Endothelial cell of umbilical vein (primary cell): ENCODE data around the gene PLD2. TPM values are rescaled to one million over a fixed set of nuclear protein-coding genes. Genes with fewer than 3 reads are reported as not detected.

Experiments used
- BruUV-seq: library from RNA; stranded (reverse); fragments of 400-500 nt; replicated peaks from 2 replicates; lab custom pipeline; 2021; lab: Mats Ljungman, UMichigan
- CTCF ChIA-PET: fragments of 300-600, 350-600 bp; sonication (Branson Sonifier 250); formaldehyde crosslinking; loops from one replicate; lab custom pipeline; 2021; ENCODE audit warnings: antibody characterized with exemption, inconsistent platforms; lab: Charles Lee
- POLR2A ChIA-PET: fragments of 300-600, 350-600 bp; sonication (Branson Sonifier 250); formaldehyde crosslinking; loops from one replicate; lab custom pipeline; 2021; ENCODE audit warnings: antibody characterized with exemption, inconsistent platforms; lab: Charles Lee
- DNase-seq: peaks from one replicate; pipeline ENCODE4 v3.0.0-alpha.2; 2011; ENCODE audit warnings: low read depth, low spot score
- FAIRE-seq: peaks from 2 replicates; lab custom pipeline; 2011; peaks lifted over from hg19 to GRCh38; lab: Jason Lieb, UNC
- H2AFZ ChIP-seq: 2 replicates; pipeline ENCODE4 v1.6.0; 2012; ENCODE audit warnings: low read depth, low read length, control low read depth, inconsistent platforms
- H3K27ac ChIP-seq: 2 replicates; pipeline ENCODE4 v1.5.1; 2011; ENCODE audit warnings: low read depth, mild to moderate bottlenecking, control low read depth, low read length, moderate library complexity; ENCODE audit not compliant: insufficient read depth
- H3K27me3 ChIP-seq, 2 experiments: 2 replicates each; pipeline versions ENCODE4 v1.6.0 to v1.6.1; 2011; ENCODE audit warnings: low read length in 2 of 2, mixed read lengths in 1 of 2; ENCODE audit not compliant: control insufficient read depth in 2 of 2, insufficient read depth in 2 of 2
- H3K36me3 ChIP-seq, 2 experiments: 2 replicates in 1 of 2; 3 replicates in 1 of 2; pipeline ENCODE4 v1.5.1; 2011; ENCODE audit warnings: low read length in 2 of 2, mild to moderate bottlenecking in 1 of 2, moderate library complexity in 1 of 2; ENCODE audit not compliant: control insufficient read depth in 2 of 2, insufficient read depth in 2 of 2; ENCODE audit errors: extremely low read depth in 1 of 2
- H3K4me1 ChIP-seq: 3 replicates; pipeline ENCODE4 v1.5.1; 2011; ENCODE audit warnings: mild to moderate bottlenecking, low read length; ENCODE audit not compliant: control insufficient read depth, insufficient read depth; ENCODE audit errors: extremely low read depth
- H3K4me2 ChIP-seq: 2 replicates; pipeline ENCODE4 v1.6.1; 2011; ENCODE audit warnings: low read length, control low read depth, mixed read lengths; ENCODE audit not compliant: insufficient read depth
- H3K4me3 ChIP-seq, 3 experiments: fragments of 200-600 bp in 1 of 3; sonication (generic), shearing (Covaris generic) in 1 of 3; replicated peaks in 1 of 3; 2 replicates each; pipeline ENCODE4 v1.5.1; 2011 to 2016; ENCODE audit warnings: control low read depth in 3 of 3, low read length in 3 of 3, mild to moderate bottlenecking in 2 of 3, inconsistent platforms in 1 of 3, low read depth in 1 of 3, moderate library complexity in 1 of 3; ENCODE audit not compliant: insufficient read depth in 1 of 3
- H3K79me2 ChIP-seq: 2 replicates; pipeline ENCODE4 v1.6.0; 2012; ENCODE audit warnings: low read length, inconsistent platforms; ENCODE audit not compliant: control insufficient read depth, insufficient read depth
- H3K9ac ChIP-seq: replicated peaks from 2 replicates; pipeline ENCODE3; 2011; ENCODE audit warnings: low read length, control low read depth; ENCODE audit not compliant: insufficient read depth; ENCODE audit errors: extremely low read depth
- H3K9me1 ChIP-seq: replicated peaks from 3 replicates; pipeline ENCODE4 v1.6.0; 2011; ENCODE audit warnings: mild to moderate bottlenecking, low read length; ENCODE audit not compliant: control insufficient read depth, insufficient read depth; ENCODE audit errors: extremely low read depth
- H3K9me3 ChIP-seq: replicated peaks from 2 replicates; pipeline ENCODE4 v1.5.1; 2012; ENCODE audit warnings: low read length, inconsistent platforms; ENCODE audit not compliant: control insufficient read depth, insufficient read depth
- H4K20me1 ChIP-seq: replicated peaks from 2 replicates; pipeline ENCODE3; 2011; ENCODE audit warnings: mild to moderate bottlenecking, low read length; ENCODE audit not compliant: control insufficient read depth, insufficient read depth; ENCODE audit errors: extremely low read depth
- CTCF ChIP-seq, 2 donors: IDR thresholded peaks; 1 replicate in 1 of 2; 2 replicates in 1 of 2; pipeline ENCODE4 v1.5.1; 2011; ENCODE audit warnings: low read length in 2 of 2, mild to moderate bottlenecking in 2 of 2, moderate library complexity in 2 of 2, control low read depth in 1 of 2, inconsistent platforms in 1 of 2, low read depth in 1 of 2; ENCODE audit not compliant: insufficient read depth in 1 of 2; ENCODE audit errors: extremely low read depth in 1 of 2
- EZH2 ChIP-seq: IDR thresholded peaks from 2 replicates; pipeline ENCODE4 v1.6.1; 2012; ENCODE audit warnings: borderline replicate concordance, low read depth, mild to moderate bottlenecking, moderate library complexity, low read length, inconsistent platforms; ENCODE audit not compliant: severe bottlenecking
- FOS ChIP-seq: IDR thresholded peaks from 2 replicates; pipeline ENCODE4 v1.6.1; 2011; ENCODE audit warnings: mild to moderate bottlenecking, low read length, moderate library complexity, borderline replicate concordance; ENCODE audit not compliant: insufficient read depth
- JUN ChIP-seq: IDR thresholded peaks from 2 replicates; pipeline ENCODE4 v1.6.1; 2011; ENCODE audit warnings: borderline replicate concordance, low read depth; ENCODE audit not compliant: insufficient read length, insufficient read depth
- MAX ChIP-seq: IDR thresholded peaks from 2 replicates; pipeline ENCODE4 v1.6.1; 2011; ENCODE audit not compliant: insufficient read depth, insufficient read length
- MYC ChIP-seq: IDR thresholded peaks from one replicate; pipeline ENCODE4 v1.6.1; 2011; ENCODE audit warnings: mild to moderate bottlenecking, low read depth, low read length
- POLR2A ChIP-seq: IDR thresholded peaks from 2 replicates; pipeline ENCODE4 v1.6.1; 2012; ENCODE audit warnings: low read depth, mild to moderate bottlenecking, control low read depth, low read length
- POLR2AphosphoS5 ChIP-seq: IDR thresholded peaks from 2 replicates; pipeline ENCODE4 v1.6.1; 2012; ENCODE audit warnings: low read depth, mild to moderate bottlenecking, control low read depth, low read length, moderate library complexity; ENCODE audit not compliant: insufficient read depth
- dilution Hi-C: fragments of 300-500 bp; cut with MboI; formaldehyde crosslinking; loops from one replicate; pipeline ENCODE4 v1.15.0; 2019; ENCODE audit warnings: low sequenced_read_pairs; ENCODE audit not compliant: extremely low pct_ligation_motif_present
- intact Hi-C: fragments of 100-400 bp; cut with micrococcal nuclease; formaldehyde crosslinking; loops from one replicate; pipeline ENCODE4 v1.10.0; 2022
- polyA plus RNA-seq, 4 experiments: library from polyadenylated mRNA; depleted of rRNA in 3 of 4; stranded (reverse) in 3 of 4; unstranded in 1 of 4; fragments of >200 nt; gene quantifications; 2 replicates each; pipeline versions ENCODE4 v1.2.1 to v1.2.3, GENCODE V29; 2011 to 2012; ENCODE audit warnings: missing spikeins in 1 of 4
- total RNA-seq: library from RNA; stranded (reverse); gene quantifications from 2 replicates; pipeline ENCODE4 v1.2.3, GENCODE V29; 2021

PLD2 gene
- total and polyA plus RNA-seq, 2 donors (not counting 3 experiments of a cell fraction or from before 2014, with no cell fraction given) = 52.3 to 54.7 TPM

GRCh38 chr17:4834681-4835020, 27.7 kb downstream of the PLD2 start:
- FAIRE-seq (no peak), DNase-seq (no peak)
- CTCF ChIA-PET = interaction anchor here (1.0 to 2.1 kb wide), 5 partner anchors 24 to 75 kb away, joined by 3 to 8 read pairs (median 6); partner anchors contain the start of gene PLD2
- no peaks in the 10 kb centered on the region for H3K9me3 ChIP-seq
- no peaks in the 10 kb centered on the region for H3K9me1 ChIP-seq
- peaks cover 12% of the 10 kb centered on the region for H3K4me1 ChIP-seq
- H3K36me3 ChIP-seq = peaks cover 0 to 7% of the 10 kb centered on the region in 2 experiments
- intact Hi-C loops (loop anchor here (1.0 kb wide), 2 partner anchors 24 to 48 kb away; no protein-coding TSS in a partner anchor), dilution Hi-C loops (no loop called here)
- H3K9ac ChIP-seq = peak overlapping the region; percentile 90
- H2AFZ ChIP-seq = no peak overlapping the region
- BruUV-seq = no TSS peak
- H3K79me2 ChIP-seq = peaks cover 50% of the 10 kb centered on the region
- TF ChIP-seq MYC (no peak), POLR2AphosphoS5 (no peak), EZH2 (no peak), JUN (no peak), POLR2A (no peak), MAX (no peak), FOS (no peak), CTCF (IDR thresholded peaks at IDR 0.05; ENCODE audit: extremely low read depth in 1 of 2, insufficient read depth in 1 of 2, low read depth in 1 of 2, low read length in 2 of 2) (no peak)
- POLR2A ChIA-PET = no interaction called here
- no peaks in the 10 kb centered on the region for H3K27me3 ChIP-seq
- H3K27ac ChIP-seq = no peak overlapping the region
- peak overlapping the region in 2 of 3 experiments; percentile 77 to 79 for H3K4me3 ChIP-seq
- H4K20me1 ChIP-seq = no peaks in the 10 kb centered on the region
- H3K4me2 ChIP-seq = peak overlapping the region; percentile 86
